Activated CD4-positive, alpha-beta T cell treated with anti-CD3 and anti-CD28 coated beads, Interleukin-2, amount 50 U/mL, for 1 hour (primary cell): ENCODE results near the gene PTPRN2.
A peak's percentile ranks its signal among the peaks of the same experiment; 100 is the strongest.
"Not testable (repeated sequence)": the region's sequence is repeated elsewhere in the genome, so short reads cannot be mapped to it uniquely, and the experiment has no call there.

ENCODE experiments used
- DNase-seq: peaks from one replicate; pipeline ENCODE4 v3.0.0-alpha.2; 2020

PTPRN2 gene

GRCh38 chr7:158395780-158396278 is 191.8 kb downstream of the PTPRN2 start:
- DNase-seq = no peak

DNA sequence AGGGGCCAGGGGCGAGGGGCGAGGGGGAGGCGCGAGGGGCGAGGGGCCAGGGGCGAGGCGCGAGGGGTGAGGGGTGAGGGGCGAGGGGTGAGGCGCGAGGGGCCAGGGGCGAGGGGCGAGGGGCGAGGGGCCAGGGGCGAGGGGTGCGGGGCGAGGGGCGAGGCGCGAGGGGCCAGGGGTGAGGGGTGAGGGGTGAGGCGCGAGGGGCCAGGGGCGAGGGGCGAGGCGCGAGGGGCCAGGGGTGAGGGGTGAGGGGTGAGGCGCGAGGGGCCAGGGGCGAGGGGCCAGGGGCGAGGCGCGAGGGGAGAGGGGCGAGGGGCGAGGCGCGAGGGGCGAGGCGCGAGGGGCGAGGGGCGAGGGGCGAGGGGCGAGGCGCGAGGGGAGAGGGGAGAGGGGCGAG is 192.3 kb downstream of the PTPRN2 start:
- no peak for DNase-seq

- DNase-seq = peak; percentile 24
Observed at GRCh38 chr7:158394936-158395335, 192.7 kb downstream of the PTPRN2 start.

DNA sequence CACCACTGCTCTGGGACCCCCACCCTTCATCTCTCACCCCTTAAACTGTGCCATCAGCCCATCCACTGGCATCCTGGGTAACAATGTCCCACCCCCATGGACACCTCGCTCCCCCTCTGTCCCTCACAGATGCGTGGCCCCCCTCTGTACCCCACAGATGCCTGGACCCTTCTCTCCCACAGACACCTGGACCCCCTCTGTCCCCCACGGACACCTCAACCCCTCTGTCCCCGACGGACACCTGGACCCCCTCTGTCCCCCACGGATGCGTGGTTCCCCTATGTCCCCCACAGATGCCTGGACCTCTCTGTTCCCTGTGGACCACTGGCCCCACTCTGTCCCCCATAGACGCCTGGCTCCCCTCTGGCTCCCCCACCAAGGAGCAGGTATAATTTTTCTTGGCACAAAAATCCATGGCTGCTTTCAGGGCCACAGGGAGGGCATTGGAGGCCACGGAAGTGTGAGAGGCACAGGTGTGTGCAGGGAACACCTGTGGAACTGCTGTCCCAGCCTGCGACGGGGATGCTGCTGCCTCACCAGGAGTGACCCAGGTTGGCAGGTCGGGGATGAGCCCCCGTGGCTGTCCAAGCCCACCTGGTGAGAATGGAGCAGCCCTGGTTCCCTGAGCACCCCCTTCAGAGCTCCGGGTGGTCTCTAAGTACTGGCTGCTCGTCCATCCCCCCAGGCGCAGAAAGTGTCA is 193.5 kb downstream of the PTPRN2 start:
- DNase-seq = no peak

DNA sequence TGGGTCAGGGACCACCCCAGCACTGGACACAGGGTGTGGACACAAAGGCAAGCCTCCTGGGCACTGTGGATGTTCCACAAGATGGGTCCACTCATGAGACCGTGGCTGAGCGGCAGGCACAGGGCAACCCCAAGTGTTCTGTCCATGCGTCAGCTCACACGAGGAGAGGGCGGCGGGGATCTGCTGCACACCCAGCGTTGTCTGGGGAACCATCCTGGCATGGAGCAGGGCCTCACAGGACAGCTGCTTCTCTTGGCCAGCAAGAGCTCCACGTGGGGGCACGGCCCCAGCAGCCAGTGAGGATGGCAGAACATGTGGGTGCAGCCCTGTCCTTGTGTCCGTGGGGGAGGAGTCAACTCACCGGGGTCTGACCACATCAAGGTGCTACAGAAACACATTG is 195.4 kb downstream of the PTPRN2 start:
- DNase-seq = no peak

- no peak for DNase-seq
Observed at GRCh38 chr7:158391541-158391940, 196.1 kb downstream of the PTPRN2 start.

GRCh38 chr7:158391141-158391540 is 196.5 kb downstream of the PTPRN2 start:
- DNase-seq = no peak

- DNase-seq = no peak
Observed at GRCh38 chr7:158390460-158390859, 197.2 kb downstream of the PTPRN2 start.

DNA sequence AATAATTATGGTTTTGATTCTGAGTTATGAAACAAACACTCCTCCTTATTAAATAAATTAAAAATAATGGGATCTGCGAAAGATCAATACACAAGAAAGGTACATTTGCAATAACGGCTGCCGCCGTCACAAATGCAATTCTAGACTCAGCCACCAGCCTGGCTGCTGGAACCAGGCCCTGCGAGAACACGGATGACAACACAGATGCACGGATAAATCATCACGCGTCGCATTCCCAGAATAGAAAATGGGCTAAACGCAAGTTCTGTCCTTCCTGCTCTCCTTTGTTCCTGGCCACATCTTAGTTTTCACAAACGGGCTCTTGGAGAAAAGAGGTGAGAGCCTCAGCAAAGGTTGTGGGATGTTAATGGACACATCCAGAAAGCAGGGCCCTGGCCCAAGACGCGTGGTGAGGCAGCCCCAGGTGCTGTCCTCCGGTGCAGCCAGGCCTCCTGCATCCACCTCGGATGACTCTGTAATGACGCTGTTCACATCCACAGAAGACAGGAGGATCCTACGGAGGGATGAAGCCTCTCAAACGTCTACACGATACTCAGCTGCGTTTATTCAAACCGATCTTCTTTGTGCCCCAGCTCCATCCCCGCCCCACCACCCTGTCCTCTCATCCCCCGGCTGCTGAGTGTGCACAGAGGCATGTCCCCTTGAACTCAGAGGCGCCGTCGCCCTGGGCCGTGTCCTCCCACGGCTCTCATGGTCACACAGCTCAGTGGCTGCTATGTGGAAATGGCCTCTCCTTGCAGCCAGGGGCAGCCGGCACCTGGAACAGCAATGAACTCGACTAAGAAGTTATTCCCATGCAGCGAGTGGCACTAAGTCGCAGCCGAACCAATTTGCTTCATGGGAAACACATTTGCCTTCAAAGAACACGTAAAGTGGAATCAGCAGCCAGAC is 197.9 kb downstream of the PTPRN2 start:
- no peak for DNase-seq

- DNase-seq = no peak
Observed at GRCh38 chr7:158388928-158389327, 198.7 kb downstream of the PTPRN2 start.

- no peak for DNase-seq
Observed at GRCh38 chr7:158388072-158388471, 199.6 kb downstream of the PTPRN2 start.

- DNase-seq = no peak
Observed at GRCh38 chr7:158387546-158387891, 200.1 kb downstream of the PTPRN2 start.

DNA sequence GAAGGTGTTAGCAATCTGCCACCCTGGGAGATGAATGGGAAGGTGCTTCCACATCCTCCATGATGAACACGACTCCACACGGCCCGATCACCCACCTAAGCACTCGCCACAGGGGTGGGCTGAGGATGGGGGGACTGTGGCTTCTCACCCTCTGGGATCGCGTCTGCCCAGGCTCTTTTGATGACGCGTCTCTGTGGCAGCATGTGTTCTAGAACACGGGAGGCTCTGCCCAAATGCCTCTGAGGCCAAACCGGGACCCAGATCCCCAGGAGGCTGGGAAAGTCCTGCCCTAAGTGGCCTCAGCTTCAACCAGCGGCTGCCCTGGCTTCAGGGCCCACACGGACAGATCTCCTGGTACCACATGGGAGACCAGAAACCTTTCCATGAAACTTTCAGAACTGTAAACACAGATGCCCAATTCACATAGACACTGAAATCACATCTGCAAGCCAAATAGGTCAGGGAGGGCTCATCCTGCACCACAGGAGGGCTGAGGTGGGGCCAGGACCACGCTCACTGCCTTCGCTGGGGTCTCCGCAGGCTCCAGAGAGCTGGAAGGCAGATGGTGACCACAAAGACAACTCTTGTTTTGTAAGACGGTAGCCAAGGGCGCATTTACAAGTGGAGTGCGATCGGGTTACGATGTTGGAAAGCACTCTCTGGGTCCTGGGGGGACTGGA is 200.6 kb downstream of the PTPRN2 start:
- no peak for DNase-seq

DNA sequence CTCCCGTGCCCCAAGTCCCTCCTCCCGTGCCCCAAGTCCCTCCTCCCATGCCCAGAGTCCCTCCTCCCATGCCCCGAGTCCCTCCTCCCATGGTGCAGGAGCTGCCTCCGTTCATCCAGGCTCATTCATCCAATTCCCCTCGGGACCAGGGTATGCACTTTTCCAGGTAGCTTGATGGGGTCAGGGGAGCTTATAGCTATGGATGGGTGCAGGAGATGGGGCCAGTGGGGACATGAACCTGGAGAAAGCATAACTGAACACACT is 201.3 kb downstream of the PTPRN2 start:
- DNase-seq = no peak

DNA sequence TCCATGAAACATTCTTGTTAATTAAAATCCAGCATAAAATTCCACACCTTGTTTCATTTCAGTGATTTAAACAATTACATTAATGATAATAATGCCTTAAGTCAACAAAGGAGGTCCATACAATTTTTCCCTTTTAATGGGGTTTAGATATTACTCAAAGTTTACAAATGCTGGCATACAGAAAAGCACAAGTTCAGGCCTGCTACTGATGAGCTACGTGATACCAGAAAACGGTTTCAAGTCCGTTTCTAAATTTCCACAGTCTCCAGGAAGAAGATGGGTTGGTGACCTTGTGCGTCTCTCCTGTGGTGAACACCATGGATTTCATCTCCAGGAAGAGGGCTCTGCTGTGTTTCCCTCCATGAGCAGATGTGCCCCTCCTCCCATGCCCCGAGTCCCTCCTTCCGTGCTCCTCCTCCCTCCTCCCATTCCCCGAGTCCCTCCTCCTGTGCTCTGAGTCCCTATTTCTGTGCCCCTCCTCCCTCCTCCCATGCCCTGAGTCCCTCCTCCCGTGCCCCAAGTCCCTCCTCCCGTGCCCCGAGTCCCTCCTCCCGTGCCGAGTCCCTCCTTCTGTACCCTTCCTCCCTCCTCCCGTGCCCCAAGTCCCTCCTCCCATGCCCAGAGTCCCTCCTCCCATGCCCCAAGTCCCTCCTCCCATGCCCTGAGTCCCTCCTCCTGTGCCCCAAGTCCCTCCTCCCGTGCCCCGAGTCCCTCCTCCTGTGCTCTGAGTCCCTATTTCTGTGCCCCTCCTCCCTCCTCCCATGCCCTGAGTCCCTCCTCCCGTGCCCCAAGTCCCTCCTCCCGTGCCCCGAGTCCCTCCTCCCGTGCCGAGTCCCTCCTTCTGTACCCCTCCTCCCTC is 201.9 kb downstream of the PTPRN2 start:
- not testable (repeated sequence) for DNase-seq

GRCh38 chr7:158384746-158385145 is 202.9 kb downstream of the PTPRN2 start:
- no peak for DNase-seq

- no peak for DNase-seq
Observed at GRCh38 chr7:158383665-158384064, 204.0 kb downstream of the PTPRN2 start.

GRCh38 chr7:158382363-158383254 is 205.0 kb downstream of the PTPRN2 start:
- DNase-seq = no peak

GRCh38 chr7:158381956-158382355 is 205.7 kb downstream of the PTPRN2 start:
- DNase-seq = no peak

GRCh38 chr7:158378978-158379377 is 208.6 kb downstream of the PTPRN2 start:
- DNase-seq = no peak

- DNase-seq = no peak
Observed at GRCh38 chr7:158377800-158378623, 209.6 kb downstream of the PTPRN2 start.
